ENCODE data around the gene LRRFIP1.

The LRRFIP1 gene

DNA sequence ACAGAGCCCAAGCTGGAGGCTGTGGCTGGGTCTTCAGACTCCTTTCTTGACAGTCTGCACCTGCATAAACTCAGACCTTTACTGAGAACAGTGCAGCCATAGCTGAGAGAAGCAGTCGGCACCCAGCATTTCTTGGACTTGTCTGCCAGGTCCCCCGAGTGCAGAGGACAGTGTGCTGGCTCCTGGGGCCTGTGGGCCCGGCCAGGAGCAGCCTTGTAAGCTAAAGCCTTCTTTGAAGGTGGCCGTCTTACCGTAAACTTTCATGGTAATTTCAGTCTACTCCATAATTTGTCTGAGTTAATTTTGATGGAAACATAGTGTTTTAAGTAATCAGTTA is 70.9 kb downstream of the LRRFIP1 start:
- intact Hi-C loops (cut with DNase I) = no loop called here

DNA sequence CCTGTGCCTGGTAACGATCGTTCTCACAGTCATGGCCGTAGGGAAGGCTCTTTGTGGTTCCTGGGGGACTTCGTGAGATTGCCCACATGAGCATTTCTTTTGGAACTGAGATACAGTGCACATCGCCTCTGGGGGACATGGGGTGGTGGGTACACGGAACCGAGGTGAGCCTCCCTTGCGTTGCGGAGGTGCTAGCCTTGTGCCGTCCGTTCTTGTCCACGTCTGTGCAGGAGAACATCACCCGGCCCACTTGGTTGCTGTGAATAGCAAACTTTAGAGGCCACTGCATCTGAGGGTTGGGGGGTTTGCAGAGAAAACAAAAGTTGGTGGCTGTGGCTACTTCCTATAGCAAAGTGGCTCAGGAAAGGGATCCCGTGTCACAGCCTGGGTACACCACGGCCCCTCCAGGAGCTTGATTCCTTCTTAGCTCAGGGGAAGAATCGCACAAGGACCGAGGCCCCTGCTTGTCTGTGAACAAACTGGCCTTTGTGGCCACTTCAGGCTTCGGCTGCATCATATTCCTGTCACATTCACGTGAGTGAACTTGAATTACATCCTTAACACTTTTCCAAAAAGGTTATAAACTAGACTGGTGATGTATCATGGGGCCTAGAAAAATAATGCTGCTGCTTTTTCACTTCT is 72.6 kb downstream of the LRRFIP1 start:
- intact Hi-C loops (cut with DNase I) = no loop called here
- DNase-seq = peak in 1 of 10 donors; percentile 54

More for the DNA sequence above, 70.9 kb downstream of the LRRFIP1 start:
- DNase-seq = peak in 1 of 10 donors; percentile 69

DNA sequence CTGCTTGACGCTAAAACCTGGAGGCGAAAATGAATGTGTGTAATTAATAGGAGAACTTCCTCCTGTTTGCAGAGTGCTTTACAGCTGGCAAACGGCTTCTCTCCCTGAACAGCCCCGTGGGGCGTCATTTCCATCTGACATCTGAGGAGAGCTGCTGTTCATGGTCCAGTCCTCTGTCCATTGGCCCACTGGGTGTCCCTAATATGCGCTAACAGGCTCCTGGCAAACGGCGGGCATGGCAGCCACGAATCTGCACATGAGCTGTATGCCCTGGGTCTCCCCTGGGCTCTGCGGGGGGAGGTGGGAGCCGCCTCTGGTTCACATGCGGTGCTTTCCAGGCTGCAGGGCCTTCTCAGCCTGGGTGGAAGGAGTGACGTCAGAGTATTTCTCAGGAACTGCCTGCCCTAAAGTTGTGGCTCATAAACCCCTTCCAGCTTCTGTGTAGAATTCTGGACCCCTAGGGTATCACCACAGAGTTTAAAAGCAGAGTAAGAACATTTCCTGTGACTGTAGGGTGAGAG is 73.2 kb downstream of the LRRFIP1 start:
- intact Hi-C loops (cut with DNase I) = no loop called here
- DNase-seq = peak in 2 of 10 donors; percentile 14 to 82

DNA sequence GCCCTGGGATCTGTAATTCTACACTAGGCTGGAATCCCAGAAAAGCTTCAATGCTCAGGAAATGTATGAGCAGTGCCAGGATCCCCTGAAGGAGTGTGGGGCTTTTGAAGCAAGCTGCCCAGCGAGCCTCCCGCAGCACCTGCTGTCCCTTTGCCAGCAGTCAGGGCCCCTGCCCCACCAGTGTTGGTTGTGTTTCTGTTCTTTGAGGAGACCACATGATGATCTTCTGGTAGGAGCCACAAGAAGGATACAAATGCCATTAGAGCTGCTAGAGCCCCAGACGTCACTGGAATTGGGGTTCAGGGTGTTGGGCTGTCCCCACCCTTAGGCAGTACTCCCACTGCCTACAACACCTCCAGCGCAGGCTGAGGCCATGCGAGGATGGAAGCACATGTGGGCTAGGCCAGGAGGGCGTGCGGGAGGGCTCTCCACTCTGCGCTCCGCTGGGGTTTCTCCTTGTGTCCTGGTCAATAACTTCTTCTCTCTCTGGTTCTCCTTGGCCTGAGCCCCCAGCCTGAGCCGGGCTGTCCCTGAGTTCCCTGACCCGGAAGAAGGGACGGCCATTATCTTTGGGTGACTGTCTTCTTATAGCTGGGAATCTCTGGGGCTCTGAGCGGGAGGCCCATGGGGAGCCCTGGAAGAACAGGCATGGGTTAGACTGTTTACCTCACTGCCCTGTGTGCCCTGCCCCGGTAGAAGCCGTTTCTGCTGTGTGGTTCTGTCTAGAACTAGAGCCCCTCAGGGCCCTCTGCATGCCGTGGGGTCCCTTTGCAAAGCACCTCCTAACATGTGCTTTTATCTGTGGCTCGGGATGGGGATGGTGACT is 73.9 kb downstream of the LRRFIP1 start:
- intact Hi-C loops (cut with DNase I) = no loop called here
- DNase-seq = peak in 1 of 10 donors; percentile 13

DNA sequence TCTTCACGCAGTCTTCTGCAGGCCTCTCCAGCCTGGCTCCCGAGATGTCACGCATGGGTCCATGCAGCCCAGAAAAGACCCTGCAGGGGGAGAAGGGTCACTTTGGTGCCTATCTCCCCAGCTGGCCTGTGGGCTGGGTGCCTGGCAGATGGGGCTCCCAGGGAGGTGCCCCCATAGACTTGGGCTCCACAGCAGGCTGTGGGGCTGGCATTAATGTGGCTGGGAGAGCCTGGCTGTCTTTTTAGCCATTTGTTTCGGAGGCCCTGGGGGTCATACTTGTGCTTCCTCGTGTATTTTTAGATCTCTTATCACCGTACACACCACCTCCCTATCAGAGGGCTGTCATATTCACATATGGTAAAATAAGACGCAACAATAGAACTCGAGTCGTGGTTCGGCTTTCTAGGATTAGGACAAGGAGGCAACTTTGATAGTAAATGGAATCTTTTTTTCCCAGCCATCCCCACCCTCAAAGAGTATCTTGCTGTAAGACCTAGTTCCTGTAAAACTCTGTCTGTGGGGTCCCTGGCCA is 74.5 kb downstream of the LRRFIP1 start:
- no peak for DNase-seq
- intact Hi-C loops (cut with DNase I) = no loop called here

DNA sequence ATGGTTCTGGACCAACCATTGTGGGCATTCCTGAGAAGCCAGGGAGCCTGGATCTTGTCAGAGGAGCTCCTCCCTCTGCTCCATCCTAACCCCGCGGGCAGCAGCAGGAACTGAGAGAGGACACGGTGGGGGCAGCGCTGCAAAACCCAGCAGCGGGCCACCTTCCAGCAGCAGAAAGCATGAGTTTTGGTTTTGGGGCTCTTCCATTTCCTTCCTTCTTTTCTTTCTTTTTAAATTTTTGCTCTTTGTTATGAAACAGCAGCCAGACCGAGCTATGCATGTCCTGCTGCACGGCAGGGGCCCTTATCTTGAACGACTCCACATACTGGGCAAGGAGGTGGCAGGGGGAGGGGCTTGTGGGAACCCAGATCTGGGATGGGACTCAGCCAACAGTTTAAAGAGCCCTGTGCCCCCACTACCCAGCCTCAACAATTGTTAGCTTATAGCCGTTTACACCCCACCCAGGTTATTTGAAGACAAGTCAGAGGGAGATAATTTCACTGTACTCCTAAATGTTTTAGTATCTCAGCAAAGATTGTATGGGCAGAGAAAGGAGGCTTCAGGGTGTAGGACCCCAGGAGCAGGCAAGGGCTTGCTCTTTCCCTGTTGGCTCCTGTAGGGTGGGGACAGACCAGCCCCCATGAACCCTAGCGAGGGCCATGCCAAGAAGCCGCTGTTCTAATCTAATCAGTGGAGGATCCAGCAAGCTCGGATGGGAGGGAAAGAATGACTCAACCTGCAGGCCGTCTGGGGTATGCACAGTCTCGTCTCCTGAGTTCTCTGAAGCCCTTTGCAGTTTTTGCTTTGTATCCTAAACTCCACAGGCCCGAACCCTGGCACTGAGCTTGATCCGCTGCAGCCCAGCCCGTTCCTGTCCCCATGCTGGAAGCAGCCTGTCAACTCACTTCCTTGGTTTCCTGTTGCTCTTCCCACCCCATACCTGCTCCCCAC is 75.3 kb downstream of the LRRFIP1 start:
- DNase-seq = peak in 3 of 10 donors; percentile 34 to 81 (median 38)
- intact Hi-C loops (cut with DNase I) = no loop called here

DNA sequence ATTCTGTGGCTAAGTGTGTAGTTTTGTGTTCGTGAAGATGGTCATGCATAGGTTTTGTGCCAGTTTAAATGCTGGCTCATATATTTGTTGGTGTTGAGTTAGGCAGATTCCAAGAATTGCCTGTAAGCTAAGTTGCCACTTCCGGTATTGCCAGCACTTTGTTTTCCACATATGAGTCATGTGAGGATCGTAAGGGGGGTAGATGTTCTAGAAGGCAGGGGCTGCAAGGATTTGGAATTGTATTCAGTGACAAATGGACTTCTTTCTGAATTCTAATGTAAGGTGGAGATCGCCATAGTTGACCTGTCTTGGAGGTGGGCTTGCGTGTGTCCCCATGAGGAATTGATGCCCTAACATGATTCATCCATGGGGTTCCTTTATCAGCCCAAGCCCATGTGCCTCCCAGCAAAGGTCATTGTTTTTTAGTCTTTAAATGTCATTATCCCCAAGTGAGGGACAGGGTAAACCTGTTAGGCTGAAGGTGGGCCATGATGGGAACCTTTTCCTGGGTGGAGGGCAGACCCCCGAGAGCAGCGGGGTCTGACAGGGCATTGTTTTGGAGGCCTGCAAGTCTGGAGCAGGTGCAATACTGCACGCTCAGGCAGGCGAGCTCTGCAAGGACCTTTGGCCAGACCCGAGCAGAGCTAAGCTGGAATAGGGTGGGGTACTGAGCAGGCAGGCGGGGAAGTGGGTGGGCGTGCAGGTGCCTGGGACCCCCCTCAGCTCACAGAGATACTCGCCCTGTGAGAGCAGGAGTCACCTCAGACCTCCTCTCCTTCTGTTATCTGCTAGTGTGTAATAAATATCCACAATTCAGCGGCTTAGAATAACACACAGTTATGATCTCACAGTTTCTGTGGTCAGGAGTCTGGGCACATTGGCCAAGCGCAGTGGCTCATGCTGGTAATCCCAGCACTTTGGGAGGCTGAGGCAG is 77.4 kb downstream of the LRRFIP1 start:
- DNase-seq = no peak
- intact Hi-C loops (cut with DNase I) = no loop called here

DNA sequence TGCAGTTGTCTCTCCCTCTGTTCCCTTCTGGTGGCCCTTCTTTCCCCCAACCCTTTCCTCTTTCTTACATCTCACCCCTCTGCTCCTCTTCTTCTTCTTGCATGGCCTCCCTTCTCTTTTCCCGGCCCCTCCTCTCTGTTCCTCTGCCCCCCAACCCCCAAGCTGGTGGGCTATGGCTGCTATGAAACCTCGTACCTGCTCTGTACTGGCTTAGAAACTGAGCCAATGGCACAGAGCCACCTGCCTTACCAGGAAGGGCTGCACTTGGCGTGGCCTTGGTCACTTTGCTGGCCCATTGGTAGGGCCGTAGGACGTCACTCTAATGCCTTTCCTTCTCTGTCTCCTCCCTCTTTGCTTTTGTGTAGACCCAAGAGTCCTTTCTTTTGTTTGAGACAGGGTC is 78.9 kb downstream of the LRRFIP1 start:
- intact Hi-C loops (cut with DNase I) = no loop called here
- no peak for DNase-seq

DNA sequence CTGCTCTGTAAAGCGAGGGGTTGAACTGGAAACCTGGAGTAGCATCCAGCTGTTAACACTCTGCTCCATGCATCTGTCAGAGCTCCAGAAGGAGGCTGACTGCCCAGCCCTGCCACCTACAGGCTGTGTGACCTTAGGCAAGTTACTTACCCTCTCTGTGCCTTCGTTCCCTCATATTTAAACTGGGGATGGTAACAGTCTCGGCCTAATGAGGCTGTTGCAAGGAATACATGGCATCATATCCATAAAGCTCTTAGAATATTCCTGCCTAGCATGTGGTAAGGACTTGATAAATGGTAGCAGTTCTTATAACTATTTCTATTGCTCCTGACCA is 80.6 kb downstream of the LRRFIP1 start:
- DNase-seq = no peak
- intact Hi-C loops (cut with DNase I) = no loop called here

DNA sequence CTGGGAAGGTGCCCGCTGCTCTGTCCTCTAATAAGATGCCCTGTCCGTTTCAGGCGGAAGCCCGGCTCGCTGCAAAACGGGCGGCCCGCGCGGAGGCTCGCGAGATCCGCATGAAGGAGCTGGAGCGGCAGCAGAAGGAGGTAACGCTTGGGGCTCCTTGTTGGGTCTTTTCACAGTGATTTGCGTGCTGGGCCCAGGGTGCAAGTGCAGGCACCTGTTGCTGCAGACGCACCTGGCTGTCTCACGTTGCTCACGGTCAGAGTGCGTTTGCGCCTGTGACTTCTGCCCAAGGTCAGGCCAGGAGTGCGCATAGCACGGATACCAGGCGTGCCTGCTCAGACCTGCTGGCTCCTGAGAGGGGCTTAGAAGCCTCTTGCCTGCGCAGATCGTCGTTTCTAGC is 81.1 kb downstream of the LRRFIP1 start:
- intact Hi-C loops (cut with DNase I) = no loop called here
- peak in 2 of 10 donors; percentile 45 to 70 for DNase-seq

DNA sequence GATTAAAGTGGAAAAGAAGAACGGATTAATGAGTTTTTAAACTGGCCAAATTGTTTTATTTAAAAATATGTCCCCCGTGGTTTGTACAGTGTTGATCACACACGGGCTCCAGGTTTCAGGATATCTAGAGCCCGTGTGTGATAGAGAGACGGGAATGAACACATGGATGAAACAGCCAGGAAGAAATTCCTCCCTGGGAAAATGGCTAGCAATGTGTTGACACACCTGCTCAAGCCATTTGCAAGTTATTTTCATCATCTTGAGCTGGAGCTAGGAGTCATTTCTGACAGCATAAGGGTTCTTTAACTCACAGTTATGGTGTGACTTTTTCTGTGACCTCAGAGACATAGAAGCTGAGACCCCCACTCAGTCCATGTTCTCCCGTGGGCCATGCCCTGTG is 81.6 kb downstream of the LRRFIP1 start:
- no peak for DNase-seq
- intact Hi-C loops (cut with DNase I) = no loop called here

DNA sequence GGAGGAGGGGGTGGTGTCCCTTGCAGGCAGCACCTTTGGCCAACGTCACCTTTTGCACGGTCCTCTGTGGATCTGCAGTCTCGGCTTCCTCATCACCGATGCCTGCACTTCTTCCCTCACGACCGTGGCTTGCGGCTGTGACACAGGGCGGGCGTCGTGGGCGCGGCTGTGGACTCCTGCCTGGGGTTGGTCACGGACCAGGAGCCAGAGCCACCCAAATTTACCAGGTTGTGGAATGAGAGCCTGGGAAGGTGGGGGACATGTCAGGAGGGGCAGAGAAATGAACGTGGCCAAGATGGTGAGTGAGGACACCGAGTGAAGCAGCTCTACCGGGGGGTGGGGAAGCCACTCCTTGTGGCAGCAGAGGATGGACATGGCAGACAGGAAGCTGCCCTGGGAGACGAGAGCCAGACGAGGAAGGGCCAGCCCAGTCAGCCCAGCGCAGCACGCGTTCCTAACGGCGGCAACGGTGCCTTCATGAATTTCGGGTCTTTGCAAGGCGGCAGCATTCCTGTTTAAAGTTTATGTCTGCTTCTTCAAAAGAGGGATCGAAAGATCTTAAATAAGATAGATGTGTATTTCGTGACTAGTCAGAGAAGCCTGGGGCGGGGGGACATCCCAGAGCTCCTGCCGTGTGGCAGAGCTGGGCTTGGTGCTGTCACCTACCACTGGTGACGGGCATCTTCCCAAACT is 84.2 kb downstream of the LRRFIP1 start:
- peak in 1 of 10 donors; percentile 62 for DNase-seq
- intact Hi-C loops (cut with DNase I) = no loop called here

DNA sequence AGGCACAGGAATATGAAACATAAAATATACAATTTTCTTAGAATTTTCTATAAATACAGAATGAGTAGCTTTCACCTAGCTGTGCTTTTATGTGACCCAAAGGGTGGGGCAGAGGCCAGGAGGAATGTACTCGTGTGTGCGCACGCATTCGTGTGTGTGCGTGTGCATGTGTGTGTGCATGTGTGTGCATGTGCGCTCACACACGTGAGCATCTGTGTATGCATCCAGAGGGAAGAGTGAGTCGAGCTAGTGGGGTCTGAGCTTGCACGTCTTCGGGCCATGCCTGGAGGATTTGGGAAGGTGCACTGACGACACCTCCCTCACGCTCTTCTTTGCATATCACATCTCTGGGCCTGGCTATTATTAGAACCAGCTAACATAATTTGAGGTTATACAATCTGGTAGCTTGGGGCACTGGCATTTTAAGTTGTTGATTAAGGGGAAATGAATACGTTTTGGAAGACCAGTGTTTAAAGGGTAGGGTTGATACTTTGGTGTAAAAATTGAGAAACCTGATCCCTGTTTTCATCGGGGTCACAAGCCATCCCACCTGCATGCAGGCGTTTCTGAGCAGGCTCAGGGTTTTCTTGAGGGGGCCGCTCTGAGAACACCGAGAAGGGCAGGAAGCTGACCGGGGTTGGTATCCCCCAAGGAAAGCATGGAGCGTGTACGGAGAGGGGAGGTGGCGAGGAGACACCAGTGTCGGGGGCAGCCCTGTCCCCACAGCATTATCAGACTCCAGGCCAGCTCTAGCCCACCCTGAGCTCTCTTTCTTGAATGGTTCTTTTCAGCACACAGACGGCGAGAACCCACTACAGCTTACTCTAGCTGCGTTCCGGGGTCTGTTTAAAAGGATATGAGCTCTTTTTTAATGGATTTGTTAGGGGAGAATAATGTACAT is 85.3 kb downstream of the LRRFIP1 start:
- intact Hi-C loops (cut with DNase I) = no loop called here
- DNase-seq = no peak

DNA sequence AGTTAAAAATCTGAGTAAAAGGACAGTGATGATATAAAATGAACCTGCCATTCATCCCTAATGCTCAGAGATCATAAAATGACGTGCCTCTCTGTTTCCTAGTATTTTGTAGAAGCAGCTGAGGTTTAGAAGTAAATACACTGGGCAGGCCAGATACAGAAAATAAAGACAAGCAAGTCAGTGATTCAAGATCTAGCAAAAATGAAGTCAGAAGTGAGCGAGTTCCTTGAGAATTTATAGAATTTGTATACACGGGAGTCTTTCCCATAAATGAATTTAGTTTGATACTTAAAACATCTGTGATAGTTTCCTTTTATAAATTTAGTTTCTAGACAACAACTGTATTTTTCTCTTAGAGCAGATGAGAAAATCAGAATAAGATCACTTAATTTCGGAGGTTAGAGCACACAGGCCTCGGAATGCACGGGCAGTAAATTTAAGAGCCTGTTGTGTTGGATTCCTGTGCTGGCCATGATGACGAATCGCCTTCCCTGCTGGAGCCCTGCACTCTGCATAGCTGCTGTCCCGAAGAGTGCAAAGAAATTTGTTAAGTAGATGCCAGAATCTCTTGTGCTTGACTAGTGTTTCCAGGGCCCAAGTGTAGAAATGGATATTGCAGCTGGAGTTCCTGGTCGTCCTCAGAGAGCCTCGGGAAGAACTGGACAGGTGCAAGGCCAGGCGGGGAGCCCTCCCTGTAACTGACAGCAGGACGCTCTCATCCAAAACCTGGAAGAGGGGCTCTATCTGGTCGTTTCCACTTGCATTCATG is 87.5 kb downstream of the LRRFIP1 start:
- DNase-seq = no peak

DNA sequence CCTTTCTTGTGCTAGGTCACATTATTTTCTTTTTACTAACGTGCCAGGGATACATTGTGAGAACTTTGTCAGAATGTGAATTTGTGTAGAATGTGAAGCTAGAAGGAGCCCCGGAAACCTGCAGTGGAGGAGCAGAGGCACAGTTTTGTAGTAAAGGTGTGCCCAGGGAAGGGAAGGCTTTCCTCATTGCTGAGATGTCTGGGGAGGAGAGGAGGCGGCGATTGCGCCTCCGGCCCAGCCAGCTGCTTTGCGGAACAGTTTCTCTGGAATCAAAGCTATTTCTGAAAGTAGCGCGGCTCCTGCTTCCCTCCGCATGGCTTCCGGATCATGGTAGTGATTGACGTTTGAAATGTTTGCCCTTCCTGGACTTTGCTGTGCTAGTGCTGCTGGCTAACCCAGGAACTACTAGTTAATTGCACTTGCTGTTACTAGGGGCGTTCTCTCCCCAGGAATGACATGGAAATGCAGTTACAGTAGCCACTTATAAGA is 88.1 kb downstream of the LRRFIP1 start:
- peak in 2 of 10 donors; percentile 27 to 88 for DNase-seq
- intact Hi-C loops (cut with DNase I) = no loop called here

More for the DNA sequence above, 87.5 kb downstream of the LRRFIP1 start:
- intact Hi-C loops (cut with DNase I) = no loop called here

DNA sequence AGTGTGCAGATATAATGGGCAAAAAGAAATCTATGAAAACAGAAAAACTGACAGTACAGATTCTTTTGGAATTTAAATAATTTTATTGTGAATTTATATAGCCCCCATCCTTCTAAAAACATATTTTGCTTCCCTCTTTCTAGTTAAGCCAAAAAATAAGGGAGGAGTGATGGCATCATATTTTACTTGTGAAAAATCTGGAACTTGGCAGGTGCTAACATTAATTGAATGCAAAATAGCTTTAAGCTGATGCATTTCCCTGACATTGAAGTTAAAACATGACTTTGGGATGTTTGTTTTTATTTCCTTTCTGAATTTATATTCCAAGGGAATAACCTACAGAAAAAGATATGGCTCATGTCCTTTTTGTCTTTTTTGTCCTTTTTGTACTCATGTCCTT is 88.6 kb downstream of the LRRFIP1 start:
- intact Hi-C loops (cut with DNase I) = no loop called here
- DNase-seq = no peak

All from posterior cingulate gyrus (tissue), 11 donors.